NCI-H146 treated with DMSO at 0.1 percent for 48 hours (cell line): ENCODE results near the gene ECHDC3.
"Not testable (repeated sequence)": the region's sequence is repeated elsewhere in the genome, so short reads cannot be mapped to it uniquely, and the experiment has no call there.

Experiments used
- DNase-seq: peaks from one replicate; lab custom pipeline; 2025; ENCODE audit not compliant: unreplicated experiment; lab: John Stamatoyannopoulos, UW

The ECHDC3 gene, protein sequence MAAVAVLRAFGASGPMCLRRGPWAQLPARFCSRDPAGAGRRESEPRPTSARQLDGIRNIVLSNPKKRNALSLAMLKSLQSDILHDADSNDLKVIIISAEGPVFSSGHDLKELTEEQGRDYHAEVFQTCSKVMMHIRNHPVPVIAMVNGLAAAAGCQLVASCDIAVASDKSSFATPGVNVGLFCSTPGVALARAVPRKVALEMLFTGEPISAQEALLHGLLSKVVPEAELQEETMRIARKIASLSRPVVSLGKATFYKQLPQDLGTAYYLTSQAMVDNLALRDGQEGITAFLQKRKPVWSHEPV

DNA sequence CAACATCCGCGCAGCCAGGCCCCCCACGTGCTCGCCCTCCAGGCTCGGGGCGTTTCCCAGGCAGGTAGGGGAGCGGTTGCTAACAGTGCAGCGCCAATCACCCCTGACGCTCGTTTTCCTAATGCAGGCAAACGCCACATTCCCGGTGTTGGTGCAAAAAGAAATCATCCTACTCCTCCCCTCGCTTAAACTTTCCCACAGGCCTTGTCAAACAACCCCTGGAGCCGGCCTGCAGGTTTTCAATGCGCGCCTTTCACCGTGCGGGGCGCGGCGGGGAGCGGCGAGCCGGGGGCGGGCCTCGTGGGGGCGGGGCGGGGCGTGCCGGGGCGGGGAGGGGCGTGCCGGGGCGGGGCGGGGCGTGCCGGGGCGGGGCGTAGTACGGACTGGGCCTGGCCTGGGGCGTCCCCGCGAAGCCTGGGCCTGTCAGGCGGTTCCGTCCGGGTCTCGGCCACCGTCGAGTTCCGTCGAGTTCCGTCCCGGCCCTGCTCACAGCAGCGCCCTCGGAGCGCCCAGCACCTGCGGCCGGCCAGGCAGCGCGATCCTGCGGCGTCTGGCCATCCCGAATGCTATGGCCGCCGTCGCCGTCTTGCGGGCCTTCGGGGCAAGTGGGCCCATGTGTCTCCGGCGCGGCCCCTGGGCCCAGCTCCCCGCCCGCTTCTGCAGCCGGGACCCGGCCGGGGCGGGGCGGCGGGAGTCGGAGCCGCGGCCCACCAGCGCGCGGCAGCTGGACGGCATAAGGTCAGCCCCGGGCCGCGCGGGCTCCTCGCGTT lies at the start of gene ECHDC3:
Gene ECHDC3, plus strand, starts transcription at position 374 of the 770 bp plus-strand sequence. Its CDS starts 195 bp downstream, at position 569.
- no peak for DNase-seq

- no peak for DNase-seq
Measured at GRCh38 chr10:11693376-11693775, 48.8 kb upstream of the ECHDC3 start.

DNA sequence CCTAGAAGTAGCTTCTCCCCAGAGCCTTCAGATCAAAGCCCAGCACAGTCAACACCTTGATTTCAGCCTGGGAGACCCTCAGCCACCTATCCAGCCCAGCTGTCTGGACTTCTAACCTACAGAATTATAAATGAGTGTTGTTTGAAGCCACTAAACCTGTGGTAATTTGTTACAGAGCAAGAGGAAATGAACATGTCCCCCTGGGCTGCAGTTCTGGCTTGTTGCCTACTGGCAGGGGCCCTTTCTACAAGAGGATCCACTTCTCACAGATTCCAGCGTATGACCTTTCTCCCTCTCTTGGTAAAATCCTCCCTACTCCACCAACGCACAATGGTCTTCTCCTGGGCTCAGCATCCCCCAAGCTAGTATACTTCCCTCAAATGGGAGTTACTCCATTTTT lies 46.4 kb upstream of the ECHDC3 start:
- no peak for DNase-seq

DNA sequence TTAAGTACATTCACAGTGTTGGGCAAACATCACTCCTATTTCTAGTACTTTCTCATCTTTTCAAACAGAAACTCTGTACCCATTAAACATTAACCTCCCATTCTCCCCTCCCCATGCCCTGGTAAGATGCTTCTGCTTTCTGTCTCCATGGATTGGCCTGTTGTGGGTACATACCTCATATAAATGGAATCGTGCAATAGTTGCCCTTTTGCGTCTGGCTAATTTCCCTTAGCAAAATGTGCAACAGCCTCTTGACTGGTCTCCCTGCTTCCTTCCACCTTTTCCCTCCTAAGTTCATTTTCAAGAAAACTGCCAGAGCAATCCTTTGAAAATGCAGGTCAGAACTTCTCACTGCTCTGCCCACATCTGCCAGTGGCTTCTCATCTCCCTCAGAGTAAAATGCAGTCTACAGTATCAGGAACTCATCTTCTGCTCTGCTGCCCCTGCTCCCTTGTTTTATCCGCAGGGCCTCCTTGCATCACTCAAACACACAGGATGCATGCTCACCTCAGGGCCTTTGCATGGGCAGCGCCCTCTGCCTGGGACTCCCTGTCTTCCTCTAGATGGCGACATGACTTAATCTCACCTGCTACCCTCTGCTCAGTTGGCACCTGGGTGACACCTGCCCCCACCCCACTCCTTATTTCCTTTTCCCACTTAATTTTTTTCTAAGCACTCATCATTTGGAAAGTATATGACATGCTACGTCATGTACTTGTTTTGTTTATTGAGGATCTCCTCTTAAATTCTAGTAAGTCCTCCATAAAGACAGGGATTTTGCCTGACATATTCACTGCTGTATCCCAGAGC lies 44.3 kb upstream of the ECHDC3 start:
- DNase-seq, result no peak

GRCh38 chr10:11698691-11699549 lies 43.3 kb upstream of the ECHDC3 start:
- no peak for DNase-seq

GRCh38 chr10:11699550-11700097 lies 42.6 kb upstream of the ECHDC3 start:
- DNase-seq, result no peak

DNA sequence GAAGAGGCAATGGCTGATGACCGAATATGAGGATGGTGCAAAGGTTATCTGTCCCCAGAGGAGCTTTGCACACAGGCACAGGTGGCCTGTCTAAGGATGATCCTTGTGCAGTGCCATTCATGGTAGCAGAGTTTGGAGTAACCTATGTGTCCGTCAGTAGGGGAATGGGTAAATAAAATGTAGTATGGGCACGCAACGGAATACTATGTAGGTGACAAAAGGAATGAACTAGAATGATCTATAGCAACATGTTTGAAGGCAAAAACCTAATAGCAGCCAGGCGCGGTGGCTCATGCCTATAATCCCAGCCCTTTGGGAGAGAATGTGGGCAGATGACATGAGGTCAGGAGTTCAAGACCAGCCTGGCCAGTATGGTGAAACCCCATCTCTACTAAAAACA lies 41.6 kb upstream of the ECHDC3 start:
- DNase-seq, result no peak

DNA sequence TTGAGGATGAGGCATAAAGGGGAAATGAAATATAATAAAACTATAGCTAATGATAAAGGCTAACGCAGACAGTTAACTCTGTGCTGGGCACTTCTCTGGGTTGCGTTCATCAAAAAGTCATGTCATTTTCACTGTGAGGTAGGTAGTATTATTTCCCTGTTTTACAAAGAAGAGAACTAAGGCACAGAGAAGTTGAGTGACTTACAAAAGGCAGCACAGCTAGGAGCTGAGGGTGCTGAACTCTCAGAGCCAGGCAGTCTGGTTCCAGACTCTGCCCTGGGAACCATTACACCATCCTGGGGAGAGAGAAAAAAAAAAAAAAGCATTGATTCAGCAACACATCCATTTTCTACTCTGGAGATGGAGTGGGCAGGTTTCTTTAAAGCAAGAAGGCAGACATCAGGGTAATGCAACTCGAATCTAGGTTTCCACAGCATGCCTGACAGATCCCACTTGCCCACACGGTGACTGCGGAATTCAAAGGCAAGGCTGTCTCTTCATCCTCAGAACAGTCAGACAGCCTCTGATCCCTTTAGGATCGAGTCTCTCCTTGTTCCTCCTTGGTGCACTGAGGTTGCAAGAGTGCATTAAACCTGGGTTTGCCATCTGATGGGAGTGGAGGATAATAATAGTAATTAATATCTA lies 40.6 kb upstream of the ECHDC3 start:
- no peak for DNase-seq

- no peak for DNase-seq
Measured at GRCh38 chr10:11702264-11702663, 39.9 kb upstream of the ECHDC3 start.

DNA sequence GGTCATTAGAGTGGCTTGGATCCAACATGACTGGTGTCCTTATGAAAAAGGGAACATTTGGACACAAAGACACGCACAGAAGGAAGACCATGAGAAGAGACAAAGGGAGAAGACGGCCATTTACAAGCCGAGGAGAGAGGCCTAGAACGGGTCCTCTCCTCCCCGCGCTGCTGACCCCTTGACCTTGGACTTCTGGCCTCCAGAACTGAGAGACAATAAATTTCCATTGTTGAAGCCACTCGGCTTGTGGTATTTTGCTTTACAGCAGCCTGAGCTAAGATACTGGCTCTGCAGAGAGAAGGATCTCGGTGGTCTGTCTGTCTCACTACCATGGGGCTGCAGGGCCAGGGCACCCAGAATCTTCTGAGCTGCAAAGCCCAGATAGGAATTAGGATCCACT lies 38.1 kb upstream of the ECHDC3 start:
- DNase-seq, result no peak

GRCh38 chr10:11705722-11706121 lies 36.5 kb upstream of the ECHDC3 start:
- no peak for DNase-seq

GRCh38 chr10:11706895-11707567 lies 35.2 kb upstream of the ECHDC3 start:
- DNase-seq, result no peak

DNA sequence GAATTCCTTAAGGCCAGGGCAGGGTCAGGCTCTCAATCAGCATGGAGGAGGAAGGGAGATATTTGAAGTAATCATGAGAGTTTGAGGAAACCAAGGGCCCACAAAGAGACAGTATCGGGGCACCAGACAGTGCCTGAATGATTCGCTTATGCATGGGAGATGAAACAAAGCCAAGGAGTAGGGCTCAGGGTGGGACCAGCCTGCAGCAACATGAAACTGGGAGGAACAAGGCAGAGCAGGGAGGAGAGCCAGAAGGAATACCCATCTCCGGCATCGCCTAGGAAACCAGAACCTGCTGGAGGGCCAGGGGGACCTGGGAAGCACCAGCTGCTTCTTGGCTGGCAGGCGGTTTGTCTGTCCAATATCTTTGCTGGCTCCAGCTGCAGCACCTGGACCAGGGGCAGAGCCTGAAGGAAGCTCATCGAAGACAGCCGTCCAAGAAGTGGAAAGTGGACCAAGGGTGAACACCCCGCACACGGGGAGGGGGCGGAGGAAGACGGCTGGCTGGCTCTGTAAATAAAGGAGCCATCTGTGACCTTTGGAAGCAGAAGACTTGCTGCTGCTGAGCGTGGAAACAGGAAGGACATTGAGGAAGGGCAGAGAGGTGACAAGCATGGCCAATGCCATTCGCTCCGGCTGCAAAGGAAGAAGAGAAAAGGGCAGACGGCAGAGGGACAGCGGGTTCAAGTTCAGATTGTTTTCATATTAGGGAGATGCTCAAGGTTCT lies 34.4 kb upstream of the ECHDC3 start:
- DNase-seq, result no peak

DNA sequence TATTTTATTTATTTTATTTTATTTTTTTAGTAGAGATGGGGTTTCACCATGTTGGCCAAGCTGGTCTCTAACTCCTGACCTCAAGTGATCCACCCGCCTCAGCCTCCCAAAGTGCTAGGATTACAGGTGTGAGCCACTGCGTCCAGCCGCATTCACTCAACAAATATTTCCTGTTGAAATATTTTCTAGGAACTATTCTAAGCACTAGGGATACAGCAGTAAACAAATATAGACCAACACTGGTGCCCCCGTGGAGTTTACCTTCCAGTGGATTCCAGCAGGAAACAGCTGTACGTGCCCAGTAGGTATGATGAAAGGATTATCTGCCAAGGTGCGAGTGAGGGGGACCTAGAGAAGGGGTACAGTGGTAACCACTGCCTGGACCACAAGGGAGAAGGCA lies 33.4 kb upstream of the ECHDC3 start:
- not testable (repeated sequence) for DNase-seq

DNA sequence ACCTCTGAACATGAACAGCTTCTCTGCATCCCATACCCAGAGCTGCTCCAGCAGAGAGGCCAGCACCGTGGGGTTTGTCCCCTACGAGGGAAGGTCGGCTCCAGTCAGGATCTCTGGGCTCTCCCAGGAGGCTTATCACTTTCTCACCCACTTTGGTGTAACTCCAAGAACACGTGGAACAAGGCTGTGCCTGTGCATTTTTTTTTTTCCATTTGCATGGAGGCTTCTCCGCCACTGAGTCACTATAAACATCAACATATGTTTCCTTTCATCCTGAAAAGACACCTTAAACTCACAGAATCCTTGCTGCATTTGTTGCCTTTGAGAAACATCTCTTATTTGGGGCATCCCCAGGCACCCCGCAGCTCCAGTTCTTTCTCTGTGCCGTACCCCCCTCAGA lies 29.4 kb upstream of the ECHDC3 start:
- DNase-seq, result no peak

DNA sequence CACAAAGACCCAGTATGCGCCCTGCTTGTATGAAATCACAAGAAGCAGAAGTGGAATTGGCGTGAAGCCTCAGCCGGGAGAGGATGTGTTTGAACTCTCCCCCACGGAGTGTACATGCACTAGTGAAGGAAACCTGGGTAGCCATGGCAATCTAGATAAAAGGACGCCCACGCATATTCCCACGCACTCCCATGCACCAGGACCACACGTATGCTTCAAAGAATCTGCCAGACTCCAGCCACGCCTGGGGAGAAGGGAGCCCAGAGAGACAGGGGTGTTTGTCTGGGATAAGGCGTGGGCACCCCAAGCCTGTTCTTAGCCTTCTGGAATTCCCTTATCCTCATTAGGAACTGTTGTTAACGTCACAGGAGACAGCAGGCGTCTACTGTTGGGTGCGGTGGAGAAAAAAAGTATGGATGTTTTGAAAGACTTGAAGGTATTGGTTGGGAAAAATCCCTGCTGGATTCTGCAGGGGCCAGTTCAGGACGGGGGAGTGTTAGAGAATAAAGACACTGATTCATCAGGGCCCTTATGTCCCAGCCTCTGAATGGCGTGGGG lies 28.9 kb upstream of the ECHDC3 start:
- no peak for DNase-seq

DNA sequence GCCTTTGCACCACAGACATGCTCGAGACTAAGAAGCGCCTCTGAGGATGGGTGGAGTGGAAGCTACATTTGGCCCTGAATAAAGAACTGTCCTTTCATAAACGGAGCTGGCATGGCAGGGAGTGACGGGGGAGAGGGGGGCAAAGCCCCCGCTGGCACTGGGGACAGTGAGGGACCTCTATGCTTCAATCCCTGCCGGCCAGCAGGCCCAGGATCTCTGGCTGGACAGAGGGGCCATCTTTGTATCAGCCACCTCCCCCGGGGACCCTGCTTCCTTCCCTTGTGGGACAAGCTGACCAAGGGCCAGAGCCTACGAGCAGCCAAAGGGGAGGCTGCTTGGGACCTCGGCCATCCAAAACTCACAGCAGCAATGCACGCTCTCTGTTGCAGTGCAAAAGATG lies 28.2 kb upstream of the ECHDC3 start:
- no peak for DNase-seq

GRCh38 chr10:11714750-11715365 lies 27.3 kb upstream of the ECHDC3 start:
- no peak for DNase-seq
